K562 (cell line): ENCODE data around the gene PCSK5.

Experiments
- CSDE1 ChIP-seq, 2 experiments: fragments of 450-650 bp; IDR thresholded peaks; 2 replicates each; pipeline ENCODE4 v1.6.1; 2016; ENCODE audit warnings: mild to moderate bottlenecking in 1 of 2
- PCBP2 ChIP-seq: fragments of 200-400 bp; formaldehyde crosslinking; IDR thresholded peaks from 2 replicates; pipeline ENCODE4 v1.6.1; 2018; ENCODE audit warnings: low read length, low read depth, mild to moderate bottlenecking, moderate library complexity; ENCODE audit not compliant: poor library complexity, severe bottlenecking
- ZNF143 ChIP-seq: sonication (generic); formaldehyde crosslinking; IDR thresholded peaks from 2 replicates; pipeline ENCODE4 v1.9.0; 2022; ENCODE audit warnings: mild to moderate bottlenecking, missing genetic modification reagents

- TF ChIP-seq ZNF143 (CRISPR knock-in tag) (no peak), CSDE1 (IDR thresholded peaks at IDR 0.05) (no peak), PCBP2 (no peak)
These were observed 133.3 kb downstream of the PCSK5 start for GRCh38 chr9:76023715-76024195.
